Endodermal cell (in vitro differentiated cells): Measurements from ENCODE around the gene RASGRF1. TPM values are rescaled to one million over a fixed set of nuclear protein-coding genes. Genes with fewer than 3 reads are reported as not detected.

Source experiments
- DNase-seq: peaks from one replicate; pipeline ENCODE4 v3.0.0-alpha.2; 2017
- H3K27ac ChIP-seq: 2 replicates; pipeline ENCODE4 v1.5.1; 2013; ENCODE audit warnings: mild to moderate bottlenecking, low read depth, low read length, moderate library complexity
- H3K27me3 ChIP-seq: 2 replicates; pipeline ENCODE4 v1.6.1; 2013; ENCODE audit warnings: mild to moderate bottlenecking, low read length, moderate library complexity; ENCODE audit not compliant: insufficient read depth, control insufficient read depth, poor library complexity, severe bottlenecking
- H3K36me3 ChIP-seq: 2 replicates; pipeline ENCODE4 v1.7.0; 2013; ENCODE audit warnings: mild to moderate bottlenecking, low read length, moderate library complexity; ENCODE audit not compliant: control insufficient read depth, insufficient read depth
- H3K4me1 ChIP-seq: one replicate; pipeline ENCODE4 v1.7.0; 2013; ENCODE audit warnings: low read length; ENCODE audit not compliant: control insufficient read depth, insufficient read depth
- H3K4me3 ChIP-seq: 2 replicates; pipeline ENCODE4 v1.5.1; 2013; ENCODE audit warnings: mild to moderate bottlenecking, low read length, moderate library complexity
- H3K9ac ChIP-seq: 2 replicates; pipeline ENCODE4 v1.6.1; 2013; ENCODE audit warnings: mild to moderate bottlenecking, low read length, moderate library complexity; ENCODE audit not compliant: poor library complexity, severe bottlenecking; ENCODE audit errors: extremely low read depth
- H3K9me3 ChIP-seq: 2 replicates; pipeline ENCODE4 v1.6.1; 2013; ENCODE audit warnings: mild to moderate bottlenecking, low read length, moderate library complexity; ENCODE audit not compliant: control insufficient read depth
- H3K27ac Mint-ChIP-seq: 2 replicates; pipeline ENCODE4 v1.8.0; 2020; ENCODE audit warnings: mixed read lengths
- H3K27me3 Mint-ChIP-seq: 2 replicates; pipeline ENCODE4 v1.8.0; 2021; ENCODE audit warnings: mild to moderate bottlenecking, mixed read lengths; ENCODE audit not compliant: insufficient read depth
- H3K36me3 Mint-ChIP-seq: 2 replicates; pipeline ENCODE4 v1.8.0; 2020; ENCODE audit warnings: low read depth, mixed read lengths
- H3K4me1 Mint-ChIP-seq: 2 replicates; pipeline ENCODE4 v1.8.0; 2020; ENCODE audit warnings: mixed read lengths
- H3K4me3 Mint-ChIP-seq: 2 replicates; pipeline ENCODE4 v1.8.0; 2020; ENCODE audit warnings: mild to moderate bottlenecking, moderate library complexity, mixed read lengths
- H3K9me3 Mint-ChIP-seq: 2 replicates; pipeline ENCODE4 v1.8.0; 2020; ENCODE audit warnings: mild to moderate bottlenecking, mixed read lengths
- CTCF ChIP-seq: fragments of 200-600 bp; sonication (generic); conservative IDR thresholded peaks from 2 replicates; pipeline ENCODE4 v1.5.0; 2021; ENCODE audit warnings: antibody characterized with exemption, mild to moderate bottlenecking
- WGBS, 2 experiments: methylation state at CpG; one replicate each; pipeline versions ENCODE4 v1.1.5 to v1.1.7; 2013; ENCODE audit warnings: missing lambda C conversion rate in 2 of 2, mixed read lengths in 1 of 2; ENCODE audit not compliant: insufficient coverage in 1 of 2, insufficient read length in 1 of 2; 5-methylcytosine and 5-hydroxymethylcytosine counted together
- total RNA-seq, 2 donors: library from RNA; stranded (reverse); fragmentation: NEBNext Ultra II Directional in 1 of 2; extraction: Animal tissue kit (Norgen Biotek cat#: 25700) in 1 of 2; gene quantifications; 2 replicates in 1 of 2; 3 replicates in 1 of 2; pipeline ENCODE4 v1.2.1, GENCODE V29; 2021

RASGRF1 gene
- total RNA-seq, 2 donors from 2014 or later = 0.20 TPM; not detected in 1

GRCh38 chr15:78916088-78916487 is 174.5 kb downstream of the RASGRF1 start:
- 93 to 96% methylated on average over 2 to 3 of the region's 4 CpGs for WGBS, 2 experiments
- Histone ChIP-seq H3K4me1 (no peaks in the 10 kb centered on the region), H3K4me3 (no peak overlapping the region), H3K9me3 (no peaks in the 10 kb centered on the region), H3K9ac (no peak overlapping the region), H3K36me3 (peaks cover 73% of the 10 kb centered on the region), H3K27ac (no peak overlapping the region), H3K27me3 (no peaks in the 10 kb centered on the region)
- no peak overlapping the region for H3K4me3 Mint-ChIP-seq
- peaks cover 3% of the 10 kb centered on the region for H3K4me1 Mint-ChIP-seq
- no peak for TF ChIP-seq CTCF
- no peak for DNase-seq
- H3K27me3 Mint-ChIP-seq = no peaks in the 10 kb centered on the region
- no peaks in the 10 kb centered on the region for H3K9me3 Mint-ChIP-seq
- no peak overlapping the region for H3K27ac Mint-ChIP-seq
- peaks cover 65% of the 10 kb centered on the region for H3K36me3 Mint-ChIP-seq

- Mint-ChIP-seq H3K27me3 (no peaks in the 10 kb centered on the region), H3K9me3 (no peaks in the 10 kb centered on the region), H3K27ac (peak overlapping the region; percentile 67), H3K36me3 (peaks cover 68% of the 10 kb centered on the region), H3K4me1 (peaks cover 3% of the 10 kb centered on the region), H3K4me3 (no peak overlapping the region)
- H3K36me3 ChIP-seq = peaks cover 77% of the 10 kb centered on the region
- WGBS, 2 experiments = 87 to 95% methylated on average over 9 to 12 of the region's 12 CpGs
- no peaks in the 10 kb centered on the region for H3K4me1 ChIP-seq
- no peak for TF ChIP-seq CTCF
- no peak overlapping the region for H3K9ac ChIP-seq
- no peaks in the 10 kb centered on the region for H3K27me3 ChIP-seq
- H3K27ac ChIP-seq = no peak overlapping the region
- H3K9me3 ChIP-seq = no peaks in the 10 kb centered on the region
- peak; percentile 37 for DNase-seq
- H3K4me3 ChIP-seq = no peak overlapping the region
Observed at GRCh38 chr15:78915341-78916087, 175.1 kb downstream of the RASGRF1 start.

- Histone ChIP-seq H3K9ac (no peak overlapping the region), H3K27ac (no peak overlapping the region), H3K4me3 (no peak overlapping the region), H3K9me3 (no peaks in the 10 kb centered on the region), H3K27me3 (no peaks in the 10 kb centered on the region), H3K36me3 (peaks cover 78% of the 10 kb centered on the region), H3K4me1 (no peaks in the 10 kb centered on the region)
- peaks cover 7% of the 10 kb centered on the region for H3K4me1 Mint-ChIP-seq
- no peak overlapping the region for H3K27ac Mint-ChIP-seq
- H3K27me3 Mint-ChIP-seq = no peaks in the 10 kb centered on the region
- peaks cover 66% of the 10 kb centered on the region for H3K36me3 Mint-ChIP-seq
- peak; percentile 71 for TF ChIP-seq CTCF
- WGBS, 2 experiments = 89 to 96% methylated on average over 9 to 11 of the region's 13 CpGs
- DNase-seq = peak; percentile 74
- no peaks in the 10 kb centered on the region for H3K9me3 Mint-ChIP-seq
- H3K4me3 Mint-ChIP-seq = no peak overlapping the region
Observed at GRCh38 chr15:78914027-78914764, 176.4 kb downstream of the RASGRF1 start.
